ENCODE results near the gene BLOC1S5. TPM values are rescaled to one million over a fixed set of nuclear protein-coding genes. Genes with fewer than 3 reads are reported as not detected.

Gene BLOC1S5
- total and polyA plus RNA-seq, 2 of the 8 experiments (the other 6 are each of a cell fraction or from before 2014, with no cell fraction given) = 3.4 to 17.2 TPM

GRCh38 chr6:7976485-7977056 lies 87.6 kb downstream of the BLOC1S5 start:
- Histone ChIP-seq H2BK12ac (ENCODE audit: low read depth, low read length) (no peak overlapping the region), H3K23ac (ENCODE audit: insufficient read length) (no peak overlapping the region), H3K4me1 (replicated peaks in 1 of 4; ENCODE audit: control insufficient read depth in 3 of 4, insufficient read depth in 4 of 4, low read length in 3 of 4) (no peaks in the 10 kb centered on the region), H4K20me1 (replicated peaks in 1 of 2; ENCODE audit: control insufficient read depth in 1 of 2, insufficient read depth in 2 of 2, low read length in 2 of 2) (no peaks in the 10 kb centered on the region), H4K5ac (ENCODE audit: insufficient read length, low read depth, low read length) (no peak overlapping the region), H3K23me2 (ENCODE audit: low read depth, low read length) (no peaks in the 10 kb centered on the region), H2BK120ac (replicated peaks; ENCODE audit: low read depth, low read length) (no peak overlapping the region), H3K79me1 (ENCODE audit: low read depth, low read length) (no peaks in the 10 kb centered on the region), H3K79me2 (ENCODE audit: control insufficient read depth in 1 of 2, insufficient read depth in 2 of 2, low read length in 2 of 2) (no peaks in the 10 kb centered on the region), H3K27ac (ENCODE audit: low read depth, low read length) (no peak overlapping the region), H2BK20ac (ENCODE audit: low read length) (no peak overlapping the region), H3K4ac (replicated peaks; ENCODE audit: insufficient read length, low read depth, low read length) (no peak overlapping the region), H3K36me3 (ENCODE audit: control insufficient read depth in 2 of 4, insufficient read depth in 4 of 4, low read length in 3 of 4) (no peaks in the 10 kb centered on the region), H2BK15ac (ENCODE audit: low read length) (no peak overlapping the region), H3K27me3 (replicated peaks in 1 of 4; ENCODE audit: control insufficient read depth in 3 of 4, extremely low read depth in 1 of 4, insufficient read depth in 3 of 4, low read length in 3 of 4) (no peaks in the 10 kb centered on the region), H3K4me3 (ENCODE audit: extremely low read depth in 1 of 4, insufficient read depth in 2 of 4, low read depth in 3 of 4, low read length in 4 of 4) (no peak overlapping the region), H4K91ac (replicated peaks; ENCODE audit: insufficient read length, low read length) (no peak overlapping the region), H3K9me3 (ENCODE audit: insufficient read depth in 2 of 2, low read depth in 1 of 2, low read length in 1 of 2) (no peaks in the 10 kb centered on the region; a peak in 1 of 4 replicates), H2AFZ (ENCODE audit: low read length) (no peak overlapping the region), H3K18ac (ENCODE audit: extremely low read depth, low read length) (no peak overlapping the region), H2AK5ac (ENCODE audit: low read depth, low read length) (no peak overlapping the region), H3K56ac (replicated peaks; ENCODE audit: insufficient read length, low read depth, low read length) (no peak overlapping the region), H3K9ac (replicated peaks in 1 of 4; ENCODE audit: extremely low read depth in 1 of 4, low read depth in 3 of 4, low read length in 3 of 4) (no peak overlapping the region), H2BK5ac (ENCODE audit: low read depth, low read length) (no peak overlapping the region), H3K14ac (ENCODE audit: insufficient read length) (no peak overlapping the region), H4K8ac (ENCODE audit: extremely low read depth, insufficient read depth, low read length) (no peak overlapping the region), H3K4me2 (ENCODE audit: insufficient read depth in 1 of 2, low read depth in 2 of 2, low read length in 2 of 2) (no peak overlapping the region)
- no peak for DNase-seq (ENCODE audit: low read depth in 1 of 2, low spot score in 2 of 2)
- CTCF ChIA-PET (ENCODE audit: partially characterized antibody) = interaction anchor here (0.7 to 1.5 kb wide), 3 partner anchors 15 to 362 kb away, joined by 3 to 4 read pairs (median 3); no protein-coding TSS in a partner anchor
- TF ChIP-seq SP2 (IDR thresholded peaks at IDR 0.05; ENCODE audit: low read length) = no peak
- no peak for FAIRE-seq
- POLR2A ChIA-PET (ENCODE audit: partially characterized antibody) = no interaction called here
- 95% methylated on average over 8 of the region's 8 CpGs; no CpG with 5 or more reads in 1 of the 2 experiments for WGBS, 2 experiments (ENCODE audit: extremely low coverage in 1 of 2, insufficient coverage in 1 of 2, insufficient read length in 1 of 2, insufficient replicate concordance in 2 of 2, low coverage in 1 of 2, low lambda C conversion rate in 2 of 2, missing lambda C conversion rate in 1 of 2)
